Osteocyte (in vitro differentiated cells): ENCODE results near the gene CCDC71. TPM values are rescaled to one million over a fixed set of nuclear protein-coding genes. Genes with fewer than 3 reads are reported as not detected.

ENCODE experiments used
- DNase-seq: peaks from one replicate; pipeline ENCODE4 v3.0.0; 2021; ENCODE audit warnings: mixed read lengths; ENCODE audit not compliant: unreplicated experiment; ENCODE audit errors: extremely low spot score
- H3K27ac Mint-ChIP-seq: one replicate; pipeline ENCODE4 v1.8.0; 2021; ENCODE audit warnings: mild to moderate bottlenecking, mixed read lengths; ENCODE audit not compliant: unreplicated experiment
- H3K27me3 Mint-ChIP-seq: one replicate; pipeline ENCODE4 v1.8.0; 2021; ENCODE audit warnings: mixed read lengths; ENCODE audit not compliant: unreplicated experiment
- H3K36me3 Mint-ChIP-seq: one replicate; pipeline ENCODE4 v1.8.0; 2021; ENCODE audit warnings: mixed read lengths; ENCODE audit not compliant: unreplicated experiment
- H3K4me1 Mint-ChIP-seq: one replicate; pipeline ENCODE4 v1.8.0; 2021; ENCODE audit warnings: mixed read lengths; ENCODE audit not compliant: unreplicated experiment
- H3K4me3 Mint-ChIP-seq: one replicate; pipeline ENCODE4 v1.8.0; 2021; ENCODE audit warnings: mild to moderate bottlenecking, moderate library complexity, mixed read lengths; ENCODE audit not compliant: unreplicated experiment
- H3K9me3 Mint-ChIP-seq: one replicate; pipeline ENCODE4 v1.8.0; 2021; ENCODE audit warnings: mixed read lengths; ENCODE audit not compliant: unreplicated experiment
- CTCF ChIP-seq: fragments of 200-600 bp; sonication (generic); IDR thresholded peaks from 2 replicates; pipeline ENCODE4 v1.5.0; 2021; ENCODE audit warnings: antibody characterized with exemption, mild to moderate bottlenecking, moderate library complexity
- total RNA-seq: library from RNA; stranded (reverse); gene quantifications from 2 replicates; pipeline ENCODE4 v1.2.1, GENCODE V29; 2021

Gene CCDC71
- total RNA-seq, 1 donor from 2014 or later = 24.9 TPM

DNA sequence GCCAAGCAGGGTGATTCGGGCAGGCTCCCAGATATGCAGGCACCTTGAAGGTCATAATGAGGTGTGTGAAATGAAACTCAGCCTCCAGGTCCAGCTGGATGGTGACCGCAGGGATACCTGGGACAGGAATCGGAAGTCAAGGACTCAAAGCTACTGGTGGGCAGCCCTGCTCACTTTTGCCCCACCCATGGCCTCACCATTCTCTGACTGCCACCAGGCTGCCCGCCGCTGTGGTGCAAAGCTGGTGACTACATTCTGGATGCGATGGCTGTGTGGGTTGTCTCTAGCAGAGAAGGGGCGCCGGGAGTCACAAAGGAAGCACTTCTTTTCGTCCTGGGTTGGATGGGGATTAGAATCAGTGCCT is 34.1 kb downstream of the CCDC71 start:
- DNase-seq = no peak
- no peak for TF ChIP-seq CTCF
- H3K4me3 Mint-ChIP-seq = peak overlapping the region; percentile 89
- H3K9me3 Mint-ChIP-seq = no peaks in the 10 kb centered on the region
- no peaks in the 10 kb centered on the region for H3K27me3 Mint-ChIP-seq
- peaks cover 13% of the 10 kb centered on the region for H3K4me1 Mint-ChIP-seq
- peaks cover 10% of the 10 kb centered on the region for H3K36me3 Mint-ChIP-seq
- H3K27ac Mint-ChIP-seq = peak overlapping the region; percentile 92

- no peak for TF ChIP-seq CTCF
- DNase-seq = no peak
- no peaks in the 10 kb centered on the region for H3K27me3 Mint-ChIP-seq
- peak overlapping the region; percentile 92 for H3K27ac Mint-ChIP-seq
- peak overlapping the region; percentile 89 for H3K4me3 Mint-ChIP-seq
- H3K4me1 Mint-ChIP-seq = peaks cover 13% of the 10 kb centered on the region
- H3K36me3 Mint-ChIP-seq = peaks cover 12% of the 10 kb centered on the region
- H3K9me3 Mint-ChIP-seq = no peaks in the 10 kb centered on the region
Observed at GRCh38 chr3:49131576-49131975, 34.6 kb downstream of the CCDC71 start.

DNA sequence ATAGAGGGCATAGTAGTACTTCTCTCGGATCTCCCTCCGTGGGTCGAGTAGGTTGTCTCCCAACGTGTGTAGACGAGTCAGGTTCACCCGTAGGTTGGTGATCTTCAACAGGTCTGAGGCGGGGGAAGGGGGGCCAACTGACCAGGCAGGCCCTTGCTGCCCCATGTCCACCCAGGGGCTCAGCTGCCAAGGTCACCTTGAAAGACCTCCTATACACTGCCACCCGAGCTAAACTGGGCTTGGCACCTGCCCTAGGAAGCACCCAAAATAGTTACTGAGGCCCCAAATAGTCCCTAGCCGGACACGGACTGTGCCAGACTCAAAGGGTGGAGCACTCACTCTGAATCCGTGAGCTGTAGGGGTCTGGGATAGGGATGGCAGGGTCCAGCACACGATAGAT is 35.1 kb downstream of the CCDC71 start:
- H3K27me3 Mint-ChIP-seq = no peaks in the 10 kb centered on the region
- peaks cover 13% of the 10 kb centered on the region for H3K4me1 Mint-ChIP-seq
- no peaks in the 10 kb centered on the region for H3K9me3 Mint-ChIP-seq
- H3K27ac Mint-ChIP-seq = no peak overlapping the region
- H3K4me3 Mint-ChIP-seq = peak overlapping the region; percentile 89
- no peak for TF ChIP-seq CTCF
- peaks cover 12% of the 10 kb centered on the region for H3K36me3 Mint-ChIP-seq
- no peak for DNase-seq

DNA sequence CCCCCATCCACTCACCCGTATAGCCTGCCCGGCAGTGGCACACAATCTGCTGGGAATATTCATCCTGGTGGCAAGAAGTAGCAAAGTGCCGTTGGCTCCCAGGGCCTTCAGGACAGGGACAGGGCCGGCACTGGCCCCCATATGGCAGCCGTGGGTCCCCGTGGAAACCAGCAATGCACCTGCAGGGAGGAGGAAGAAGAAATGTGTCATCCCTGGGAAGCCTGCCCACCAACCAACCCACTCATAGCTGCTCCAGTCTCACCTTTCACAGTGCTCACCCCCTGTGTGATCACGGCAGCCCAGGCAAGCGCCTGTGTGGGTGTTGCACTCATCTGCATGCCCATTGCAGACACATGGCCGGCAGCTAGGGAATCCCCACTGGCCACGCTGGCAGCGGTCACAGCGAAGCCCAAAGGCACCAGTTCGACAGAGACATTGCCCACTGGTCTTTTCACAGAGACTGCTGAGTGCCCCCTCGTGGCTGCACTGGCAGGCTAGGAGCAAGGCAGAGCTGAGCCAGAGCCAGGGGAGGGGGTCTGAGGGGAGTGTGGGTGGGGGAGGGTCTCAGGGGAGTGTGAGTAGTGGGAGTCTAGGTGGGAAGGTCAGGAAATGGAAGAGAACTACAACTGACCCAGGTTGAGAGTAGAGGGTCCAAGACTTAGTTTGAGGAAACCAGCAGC is 41.0 kb downstream of the CCDC71 start:
- no peaks in the 10 kb centered on the region for H3K4me1 Mint-ChIP-seq
- TF ChIP-seq CTCF = no peak
- H3K4me3 Mint-ChIP-seq = no peak overlapping the region
- no peak for DNase-seq
- H3K27ac Mint-ChIP-seq = no peak overlapping the region
- no peaks in the 10 kb centered on the region for H3K27me3 Mint-ChIP-seq
- peaks cover 25% of the 10 kb centered on the region for H3K36me3 Mint-ChIP-seq
- H3K9me3 Mint-ChIP-seq = no peaks in the 10 kb centered on the region

DNA sequence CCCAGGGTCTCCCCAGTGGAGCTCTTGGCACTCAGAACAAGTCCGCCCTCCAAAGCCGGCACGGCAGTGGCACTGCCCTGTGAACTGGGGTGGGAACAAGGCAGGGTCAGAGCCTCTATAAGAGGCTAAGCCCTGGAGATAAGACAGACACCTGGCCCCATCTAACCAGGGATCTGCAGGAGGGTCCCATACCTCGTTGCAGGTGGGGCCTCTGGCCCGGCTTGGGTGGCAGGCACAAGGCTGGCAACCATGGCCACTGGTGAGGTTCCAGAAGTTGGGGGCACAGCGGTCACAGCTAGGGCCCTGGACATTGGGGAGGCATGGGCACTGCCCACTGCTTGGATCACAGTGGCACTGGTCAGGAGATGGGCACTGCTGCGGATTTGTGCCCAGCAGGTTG is 41.9 kb downstream of the CCDC71 start:
- H3K4me1 Mint-ChIP-seq = peaks cover 7% of the 10 kb centered on the region
- H3K36me3 Mint-ChIP-seq = peaks cover 22% of the 10 kb centered on the region
- no peak for TF ChIP-seq CTCF
- H3K27me3 Mint-ChIP-seq = no peaks in the 10 kb centered on the region
- H3K4me3 Mint-ChIP-seq = no peak overlapping the region
- no peak for DNase-seq
- H3K27ac Mint-ChIP-seq = no peak overlapping the region
- H3K9me3 Mint-ChIP-seq = no peaks in the 10 kb centered on the region
